IMR-90 (cell line): Measurements from ENCODE around the gene AKAP13.

Source experiments
- FOS ChIP-seq: fragments of 150-350 bp; IDR thresholded peaks from 2 replicates; pipeline ENCODE4 v1.6.1; 2016; ENCODE audit warnings: low read depth, low read length
- MAFK ChIP-seq: IDR thresholded peaks from 2 replicates; pipeline ENCODE4 v1.6.1; 2012; ENCODE audit warnings: low read depth, low read length, improper control_type of control experiment
- MAZ ChIP-seq: IDR thresholded peaks from 2 replicates; pipeline ENCODE4 v1.6.1; 2012; ENCODE audit warnings: low read depth, mild to moderate bottlenecking, low read length, improper control_type of control experiment, moderate library complexity, borderline replicate concordance
- MXI1 ChIP-seq: IDR thresholded peaks from 2 replicates; pipeline ENCODE4 v1.6.1; 2012; ENCODE audit warnings: low read depth, mild to moderate bottlenecking, low read length, moderate library complexity, borderline replicate concordance
- POLR2A ChIP-seq: IDR thresholded peaks from 2 replicates; pipeline ENCODE4 v1.6.1; 2012; ENCODE audit warnings: mild to moderate bottlenecking, low read depth, low read length
- RAD21 ChIP-seq: IDR thresholded peaks from 2 replicates; pipeline ENCODE4 v1.6.1; 2012; ENCODE audit warnings: low read length, improper control_type of control experiment
- RCOR1 ChIP-seq: IDR thresholded peaks from 2 replicates; pipeline ENCODE4 v1.6.1; 2012; ENCODE audit warnings: mild to moderate bottlenecking, low read length, improper control_type of control experiment; ENCODE audit not compliant: insufficient replicate concordance
- RFX5 ChIP-seq: IDR thresholded peaks from 2 replicates; pipeline ENCODE4 v1.8.0; 2012; ENCODE audit warnings: low read depth, mild to moderate bottlenecking, low read length, moderate library complexity
- TF ChIP-seq, protein P1 (sequence below): fragments of 150-350 bp; IDR thresholded peaks from 2 replicates; pipeline ENCODE4 v1.6.1; 2017; ENCODE audit warnings: mild to moderate bottlenecking, antibody characterized with exemption, low read length, low read depth
- TF ChIP-seq, protein P2 (sequence below): conservative IDR thresholded peaks from 2 replicates; pipeline ENCODE4 v1.5.1; 2012; ENCODE audit warnings: mild to moderate bottlenecking, low read depth, low read length, improper control_type of control experiment

DNA sequence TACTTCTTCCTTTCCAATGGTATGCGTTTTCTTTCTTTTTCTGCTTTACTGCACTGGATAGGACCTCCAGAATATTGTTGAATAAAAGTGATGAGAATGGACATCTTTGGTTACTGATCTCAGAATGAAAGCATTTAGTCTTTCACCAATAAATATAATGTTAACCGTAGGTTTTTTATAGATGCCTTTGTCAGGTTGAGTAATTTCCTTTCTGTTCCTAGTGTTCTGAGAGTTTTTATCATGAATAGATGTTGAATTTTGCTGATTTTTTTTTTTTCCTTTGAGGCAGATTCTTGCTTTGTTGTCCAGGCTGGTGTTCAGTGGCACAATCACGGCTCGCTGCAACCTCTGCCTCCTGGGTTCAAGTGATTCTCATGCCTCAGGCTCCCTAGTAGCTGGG, 255.9 kb downstream of the AKAP13 start:
- TF ChIP-seq, protein P1, sequence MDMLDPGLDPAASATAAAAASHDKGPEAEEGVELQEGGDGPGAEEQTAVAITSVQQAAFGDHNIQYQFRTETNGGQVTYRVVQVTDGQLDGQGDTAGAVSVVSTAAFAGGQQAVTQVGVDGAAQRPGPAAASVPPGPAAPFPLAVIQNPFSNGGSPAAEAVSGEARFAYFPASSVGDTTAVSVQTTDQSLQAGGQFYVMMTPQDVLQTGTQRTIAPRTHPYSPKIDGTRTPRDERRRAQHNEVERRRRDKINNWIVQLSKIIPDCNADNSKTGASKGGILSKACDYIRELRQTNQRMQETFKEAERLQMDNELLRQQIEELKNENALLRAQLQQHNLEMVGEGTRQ, result no peak
- TF ChIP-seq, protein P2, sequence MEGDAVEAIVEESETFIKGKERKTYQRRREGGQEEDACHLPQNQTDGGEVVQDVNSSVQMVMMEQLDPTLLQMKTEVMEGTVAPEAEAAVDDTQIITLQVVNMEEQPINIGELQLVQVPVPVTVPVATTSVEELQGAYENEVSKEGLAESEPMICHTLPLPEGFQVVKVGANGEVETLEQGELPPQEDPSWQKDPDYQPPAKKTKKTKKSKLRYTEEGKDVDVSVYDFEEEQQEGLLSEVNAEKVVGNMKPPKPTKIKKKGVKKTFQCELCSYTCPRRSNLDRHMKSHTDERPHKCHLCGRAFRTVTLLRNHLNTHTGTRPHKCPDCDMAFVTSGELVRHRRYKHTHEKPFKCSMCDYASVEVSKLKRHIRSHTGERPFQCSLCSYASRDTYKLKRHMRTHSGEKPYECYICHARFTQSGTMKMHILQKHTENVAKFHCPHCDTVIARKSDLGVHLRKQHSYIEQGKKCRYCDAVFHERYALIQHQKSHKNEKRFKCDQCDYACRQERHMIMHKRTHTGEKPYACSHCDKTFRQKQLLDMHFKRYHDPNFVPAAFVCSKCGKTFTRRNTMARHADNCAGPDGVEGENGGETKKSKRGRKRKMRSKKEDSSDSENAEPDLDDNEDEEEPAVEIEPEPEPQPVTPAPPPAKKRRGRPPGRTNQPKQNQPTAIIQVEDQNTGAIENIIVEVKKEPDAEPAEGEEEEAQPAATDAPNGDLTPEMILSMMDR, result no peak
- TF ChIP-seq MXI1 (no peak), POLR2A (no peak), MAZ (no peak), RCOR1 (no peak), FOS (no peak), RAD21 (no peak), MAFK (no peak), RFX5 (no peak)
